D341Med (cell line): ENCODE data around the gene AURKA.

ENCODE experiments used
- DNase-seq: peaks from one replicate; pipeline ENCODE4 v3.0.0; 2012; ENCODE audit warnings: low spot score

Gene AURKA

DNA sequence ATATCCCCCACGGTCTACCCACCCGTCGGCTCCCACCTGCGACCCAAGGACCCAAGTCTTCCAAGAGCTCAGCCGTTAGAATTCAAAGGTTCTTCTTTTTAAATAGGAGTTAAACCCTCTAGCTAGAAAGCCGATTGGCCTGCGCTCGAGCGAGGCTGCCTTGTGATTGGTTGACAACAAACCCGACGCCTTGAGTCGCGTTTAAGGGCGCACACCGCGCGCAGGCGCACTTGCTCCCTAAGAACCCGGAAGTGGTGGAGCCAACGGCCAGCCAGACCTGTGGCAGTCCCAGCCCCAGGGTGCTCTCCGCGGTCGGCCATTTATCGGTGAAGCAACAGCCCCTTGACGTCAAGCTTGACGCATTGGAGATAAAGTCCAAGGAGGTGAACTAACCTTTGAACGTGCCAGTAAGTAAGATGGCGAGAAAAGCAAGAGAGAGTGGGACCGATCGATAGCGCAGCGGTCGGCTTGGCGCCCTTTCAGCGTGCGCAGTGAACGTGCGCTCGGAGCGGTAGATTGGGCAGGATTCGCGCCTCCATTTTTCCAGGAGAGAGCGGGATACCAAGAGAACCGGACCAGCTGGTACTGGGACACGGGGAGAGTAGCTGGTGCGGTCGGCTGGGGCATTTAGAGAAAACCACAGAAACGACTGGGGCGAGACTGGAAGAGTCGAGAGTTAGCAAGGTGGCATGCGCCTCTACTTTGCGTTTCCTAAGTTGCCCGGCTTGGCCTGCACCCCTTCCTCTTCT, at the start of gene AURKA, which contains the start of gene CSTF1:
AURKA (minus strand) TSS at position 84 of the 749 bp plus-strand sequence. CDS start 4,018 bp downstream, outside the sequence.
CSTF1 (plus strand) TSS at position 514 of the 749 bp plus-strand sequence. CDS start 2,908 bp downstream, outside the sequence.
- DNase-seq, result peak; percentile 99

DNA sequence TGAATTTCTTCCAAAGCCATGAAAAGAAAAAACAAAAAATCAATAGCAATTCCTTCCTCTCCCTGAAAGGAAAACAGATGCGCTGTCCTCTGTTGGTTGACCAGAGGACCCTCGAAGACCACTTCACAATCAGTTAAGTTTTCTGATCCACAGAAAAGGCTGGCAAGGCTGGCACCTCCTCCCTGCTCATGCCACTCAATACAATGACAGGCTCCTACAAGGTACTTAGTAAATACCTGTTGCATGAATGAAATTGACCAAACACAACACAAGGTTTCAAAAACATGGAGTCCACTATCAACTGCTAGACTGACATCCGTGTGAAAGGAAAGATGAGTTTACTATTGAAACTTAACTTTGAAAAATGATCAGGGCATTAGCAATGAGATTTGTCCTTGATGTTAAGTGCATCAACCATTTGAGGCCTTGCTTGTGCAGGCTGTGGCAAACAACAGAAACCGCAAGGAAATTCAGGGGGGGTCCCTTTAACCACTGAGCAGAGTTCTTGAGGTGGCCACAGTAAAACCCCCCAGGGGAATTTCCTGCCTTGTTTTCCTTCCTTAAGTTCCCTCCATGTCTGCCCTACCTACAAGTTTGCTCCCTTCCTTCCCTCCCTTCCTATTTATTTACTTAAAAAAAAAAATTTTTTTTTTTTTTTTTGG, 48.5 kb upstream of the AURKA start:
- no peak for DNase-seq

DNA sequence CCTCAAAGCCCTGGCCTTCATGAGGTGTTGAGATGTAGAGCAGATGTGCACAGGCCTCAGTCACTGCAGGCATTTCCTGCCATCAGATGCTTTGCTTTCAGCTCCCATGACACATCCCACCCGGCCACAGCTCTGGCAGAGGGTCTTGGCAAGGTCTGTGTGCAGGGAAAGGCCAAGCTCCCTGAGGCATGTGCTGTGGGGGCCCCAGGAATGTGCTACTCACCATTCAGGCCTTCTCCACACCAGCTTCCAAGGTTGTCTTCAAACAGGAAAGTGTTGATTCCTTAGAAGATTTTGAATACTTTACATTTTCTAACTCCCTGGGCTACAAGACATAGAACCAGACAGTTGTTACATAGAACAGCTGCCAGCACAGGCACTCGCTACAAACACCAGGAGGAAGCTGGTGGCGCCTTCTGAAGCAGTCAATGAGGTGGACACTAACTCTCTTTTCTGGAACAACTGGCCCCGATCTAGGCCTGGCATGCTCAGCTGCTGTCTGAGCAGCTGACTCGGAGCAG, 47.8 kb upstream of the AURKA start:
- no peak for DNase-seq

DNA sequence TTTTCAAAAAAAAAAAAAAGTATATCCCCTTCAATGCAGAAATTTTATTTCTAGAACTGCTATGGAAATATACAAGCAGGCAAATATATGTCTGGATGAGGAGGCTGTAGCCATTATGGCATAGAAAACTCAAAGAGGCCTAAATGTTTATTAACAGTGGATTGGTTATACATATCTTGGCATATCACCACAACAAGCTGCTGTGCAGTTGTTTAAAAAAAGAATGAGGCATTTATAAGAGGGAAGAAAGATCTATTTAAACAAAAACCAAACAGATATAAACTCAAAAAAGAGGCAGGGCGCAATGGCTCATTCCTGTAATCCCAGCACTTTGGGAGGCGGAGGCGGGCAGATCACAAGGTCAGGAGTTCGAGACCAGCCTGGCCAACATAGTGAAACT, 46.3 kb upstream of the AURKA start:
- DNase-seq, result no peak

DNA sequence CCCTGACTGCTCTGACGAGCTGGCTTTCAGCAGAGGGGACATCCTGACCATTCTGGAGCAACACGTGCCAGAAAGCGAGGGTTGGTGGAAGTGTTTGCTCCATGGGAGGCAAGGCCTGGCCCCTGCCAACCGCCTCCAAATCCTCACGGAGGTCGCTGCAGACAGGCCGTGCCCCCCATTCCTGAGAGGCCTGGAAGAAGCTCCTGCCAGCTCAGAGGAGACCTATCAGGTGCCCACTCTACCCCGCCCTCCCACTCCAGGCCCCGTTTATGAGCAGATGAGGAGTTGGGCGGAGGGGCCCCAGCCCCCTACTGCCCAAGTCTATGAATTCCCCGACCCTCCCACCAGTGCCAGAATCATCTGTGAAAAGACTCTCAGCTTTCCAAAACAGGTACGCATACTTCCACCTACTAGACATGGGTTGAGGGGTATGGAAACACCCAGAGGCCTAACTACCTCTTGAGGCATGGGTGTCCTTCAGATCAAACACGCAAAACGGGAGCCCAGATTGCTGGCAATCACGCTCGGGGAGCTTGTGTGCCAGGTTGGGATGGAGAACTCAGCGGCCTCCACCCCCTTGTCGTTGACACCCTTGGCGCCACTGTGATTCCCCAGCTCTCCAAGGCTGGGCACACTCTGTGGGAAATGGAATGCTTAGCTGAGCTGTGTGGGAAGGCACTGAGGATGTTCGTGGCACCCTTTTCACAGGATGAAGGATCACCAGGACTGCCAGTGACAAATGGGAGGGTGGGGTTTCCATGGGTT, 45.4 kb upstream of the AURKA start:
- no peak for DNase-seq

DNA sequence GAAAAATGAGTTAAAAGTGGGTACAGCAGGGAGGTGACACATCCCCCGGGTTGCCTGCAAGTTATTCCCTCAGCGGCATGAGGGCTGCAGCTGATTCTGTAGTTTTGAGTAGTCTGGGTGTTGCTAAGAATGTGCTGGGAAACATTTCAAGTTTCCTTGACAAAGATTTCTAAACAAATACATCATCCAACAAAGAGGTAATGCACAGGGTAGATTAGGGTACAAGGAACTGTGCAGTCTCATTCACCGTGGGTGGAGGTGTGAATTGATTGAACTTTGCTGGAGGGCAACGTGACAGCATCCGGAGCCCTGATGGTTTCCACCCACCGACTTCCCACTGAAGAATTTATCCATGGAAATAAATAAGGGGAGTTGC, 41.9 kb upstream of the AURKA start:
- DNase-seq, result no peak

DNA sequence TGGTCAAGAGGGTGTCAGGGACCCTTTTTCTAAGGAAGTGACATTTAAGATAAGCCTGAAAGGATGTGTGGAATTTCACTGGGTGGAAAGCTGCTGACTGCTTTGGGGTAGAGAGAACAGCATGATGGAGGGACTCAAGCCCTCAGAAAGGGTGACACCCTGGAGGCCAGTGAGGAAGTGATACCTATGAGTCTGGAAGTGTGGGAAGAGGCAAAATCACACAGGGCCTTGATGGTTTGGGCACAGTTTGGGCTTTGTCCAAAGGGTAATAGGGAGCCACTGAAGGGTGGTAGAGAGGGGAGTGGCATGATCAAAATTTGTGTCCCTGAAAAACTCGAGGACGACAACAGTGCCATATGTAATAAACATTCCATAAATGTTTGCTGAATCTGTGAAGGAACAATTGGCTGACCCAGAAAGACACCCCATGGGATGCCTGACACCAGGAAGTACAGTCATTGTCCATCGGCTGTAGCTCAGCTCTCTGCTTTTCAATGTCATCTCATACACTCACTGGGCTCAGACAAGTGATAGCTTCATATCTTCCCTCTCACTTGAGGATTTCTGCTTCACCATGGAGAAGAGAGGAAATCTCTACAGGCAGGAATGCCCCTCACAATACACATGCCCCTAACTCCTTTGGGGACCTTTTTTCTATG, 41.3 kb upstream of the AURKA start:
- no peak for DNase-seq

DNA sequence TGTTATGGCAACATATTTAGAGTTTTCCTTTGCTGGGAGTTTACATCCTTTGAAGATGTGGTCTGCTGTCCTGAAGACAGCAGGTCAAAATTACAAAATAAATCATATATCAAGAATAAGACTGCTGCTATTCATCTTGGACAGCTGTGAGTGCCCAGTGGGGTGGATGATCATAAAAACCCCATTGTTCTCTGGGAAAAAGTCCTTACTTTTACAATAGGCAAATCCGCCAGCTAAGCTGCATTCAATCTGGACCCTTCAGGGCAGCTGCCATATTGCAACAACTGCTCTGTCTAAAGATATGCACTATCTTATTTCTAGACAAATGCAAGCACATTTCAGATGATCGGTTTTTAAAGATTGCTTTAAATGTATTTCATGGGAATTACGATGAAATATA, 39.5 kb upstream of the AURKA start:
- no peak for DNase-seq

DNA sequence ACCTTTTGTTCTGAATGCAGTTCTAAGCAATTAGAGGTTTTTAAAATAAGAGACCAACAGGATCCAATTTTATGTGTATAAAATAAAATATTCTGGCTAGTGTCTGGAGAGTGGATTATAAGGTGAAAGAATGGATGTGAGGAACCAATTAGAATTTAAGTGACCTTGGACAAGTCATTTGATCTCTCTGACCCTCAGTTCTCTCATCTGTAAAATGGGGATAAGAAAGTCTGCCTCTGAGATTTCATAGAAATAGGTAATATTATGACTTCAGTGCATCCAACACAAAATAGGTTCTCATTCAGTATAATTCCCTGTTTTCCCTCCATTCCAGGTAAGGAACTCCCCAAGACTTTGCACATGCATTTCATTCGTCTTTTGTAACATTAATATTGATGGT, 38.9 kb upstream of the AURKA start:
- DNase-seq, result no peak

DNA sequence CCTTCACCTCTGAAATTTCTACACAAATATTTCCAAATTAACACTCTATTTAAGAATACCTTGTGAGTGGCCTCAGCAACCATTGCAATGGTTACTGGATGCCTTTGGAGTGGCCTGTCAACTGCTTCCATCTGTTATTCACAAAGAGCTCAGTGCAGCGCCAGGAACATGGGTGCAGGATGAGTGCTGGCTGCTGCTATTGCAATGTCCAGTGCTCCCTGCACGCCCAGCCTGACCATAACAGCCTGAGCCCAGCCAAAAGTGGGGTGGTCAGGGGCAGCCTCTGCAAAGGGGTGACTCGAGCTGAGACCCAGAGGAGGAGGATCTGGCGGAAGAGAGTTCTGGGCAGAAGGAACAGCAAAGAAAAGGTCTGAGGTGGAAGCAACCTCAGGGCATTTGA, 38.4 kb upstream of the AURKA start:
- DNase-seq, result no peak

DNA sequence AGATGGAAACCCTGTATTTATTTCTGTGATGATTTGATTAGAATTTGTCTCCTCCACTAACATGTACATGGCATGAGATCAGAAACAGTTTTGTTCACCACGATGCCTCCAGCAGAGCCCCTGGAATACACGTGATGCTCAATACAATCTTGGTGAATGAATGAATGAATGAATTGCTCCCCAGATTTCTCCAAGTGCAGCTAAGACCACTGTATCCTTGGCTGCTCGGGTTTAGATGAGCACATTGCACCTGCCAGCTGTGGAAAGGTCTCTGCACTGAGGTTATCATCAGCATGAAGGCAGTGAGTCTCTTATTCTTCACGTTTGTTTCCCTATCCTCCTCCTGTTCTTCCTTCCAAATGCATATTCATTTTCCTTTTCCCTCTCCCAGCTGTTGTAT, 37.9 kb upstream of the AURKA start:
- no peak for DNase-seq

DNA sequence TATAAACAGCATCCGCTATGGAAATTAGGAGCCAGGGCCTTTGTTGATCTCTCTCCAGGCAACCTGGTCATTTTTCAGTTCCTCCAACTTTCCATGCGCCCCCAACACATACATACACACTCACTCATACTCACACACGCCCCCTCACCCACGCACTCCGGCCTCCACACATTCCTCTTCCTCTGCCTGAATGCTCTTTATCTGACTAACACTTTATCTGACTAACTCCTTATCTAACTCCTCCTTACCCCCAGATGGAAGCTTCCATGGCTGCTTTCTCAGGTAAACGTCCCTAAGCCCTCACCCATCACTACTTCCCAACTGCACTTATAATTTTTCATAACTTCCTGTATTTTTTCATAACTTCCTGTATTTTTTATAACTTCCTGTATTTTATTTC, 37.5 kb upstream of the AURKA start:
- no peak for DNase-seq

DNA sequence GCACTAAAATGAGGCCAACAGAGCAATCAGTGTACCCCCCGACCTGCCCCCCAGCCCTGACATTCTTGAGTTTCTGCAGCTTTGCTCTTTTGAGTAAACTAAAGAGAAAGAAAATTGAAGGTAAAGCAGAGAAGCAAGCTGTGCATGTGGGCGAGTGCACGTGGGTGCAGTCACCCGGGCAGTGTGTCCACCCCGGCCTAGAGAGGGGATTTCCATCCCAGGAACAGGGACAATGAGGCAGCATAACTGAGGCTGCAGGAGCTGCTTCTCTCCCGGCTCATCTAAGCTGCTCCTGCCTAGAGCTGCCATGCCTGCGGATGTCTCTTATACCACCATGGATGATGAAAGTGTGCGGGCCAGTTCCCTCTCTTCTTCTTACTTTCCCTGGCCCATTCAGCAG, 36.9 kb upstream of the AURKA start:
- DNase-seq, result no peak

DNA sequence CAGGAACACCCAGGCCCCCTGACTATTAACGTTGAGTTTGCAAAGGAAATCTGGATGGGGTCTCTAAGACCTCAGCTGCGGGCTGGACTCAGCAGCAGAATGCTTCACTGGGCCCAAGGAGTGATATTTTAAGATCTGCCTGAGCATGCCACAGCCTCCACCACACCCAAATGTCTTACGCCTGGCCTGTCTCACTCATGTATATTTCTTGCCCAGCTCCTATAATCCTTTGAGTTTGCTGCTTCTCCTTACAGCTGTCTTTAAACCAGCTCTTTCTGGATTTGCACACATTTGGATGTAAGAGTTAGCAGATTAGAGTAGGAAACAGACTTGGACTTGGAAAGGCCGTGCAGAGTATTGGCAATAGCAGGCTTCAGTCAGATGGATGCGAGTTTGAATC, 36.4 kb upstream of the AURKA start:
- DNase-seq, result no peak

DNA sequence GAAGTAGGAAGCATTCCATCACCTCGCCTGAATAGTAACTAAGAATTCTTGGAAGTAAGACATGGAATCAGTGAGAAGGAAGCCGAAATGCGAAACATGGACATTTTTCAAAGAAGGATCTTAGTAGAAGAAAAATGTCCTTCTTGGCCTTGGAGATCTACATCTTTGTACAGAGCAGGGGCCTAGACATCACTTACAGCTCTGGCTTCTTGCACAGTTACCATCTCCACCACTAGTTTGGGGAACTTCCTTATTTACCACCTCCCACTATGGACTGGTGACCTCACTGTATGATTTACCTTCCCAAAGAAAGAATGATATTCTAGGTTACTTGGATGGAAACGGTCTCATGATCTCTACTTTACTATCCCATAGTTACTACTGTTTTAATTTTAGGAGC, 35.8 kb upstream of the AURKA start:
- DNase-seq, result no peak

DNA sequence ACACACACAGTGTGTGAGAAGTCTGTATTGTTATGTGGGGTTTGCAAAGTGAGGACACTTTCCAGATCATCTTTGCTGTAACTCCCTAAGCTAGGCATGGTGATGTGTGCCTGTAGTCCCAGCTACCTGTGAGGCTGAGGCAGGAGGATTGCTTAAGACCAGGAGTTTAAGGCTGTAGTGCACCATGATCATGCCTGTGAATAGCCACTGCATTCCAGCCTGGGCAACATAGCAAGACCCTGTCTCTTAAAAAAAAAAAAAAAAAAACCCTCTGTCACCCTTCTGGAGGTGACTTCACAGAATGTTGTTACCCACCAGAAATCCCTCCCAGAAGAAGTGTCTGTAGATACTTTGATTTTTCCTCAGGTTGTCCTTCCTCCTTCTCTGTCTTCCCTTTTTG, 34.9 kb upstream of the AURKA start:
- no peak for DNase-seq

DNA sequence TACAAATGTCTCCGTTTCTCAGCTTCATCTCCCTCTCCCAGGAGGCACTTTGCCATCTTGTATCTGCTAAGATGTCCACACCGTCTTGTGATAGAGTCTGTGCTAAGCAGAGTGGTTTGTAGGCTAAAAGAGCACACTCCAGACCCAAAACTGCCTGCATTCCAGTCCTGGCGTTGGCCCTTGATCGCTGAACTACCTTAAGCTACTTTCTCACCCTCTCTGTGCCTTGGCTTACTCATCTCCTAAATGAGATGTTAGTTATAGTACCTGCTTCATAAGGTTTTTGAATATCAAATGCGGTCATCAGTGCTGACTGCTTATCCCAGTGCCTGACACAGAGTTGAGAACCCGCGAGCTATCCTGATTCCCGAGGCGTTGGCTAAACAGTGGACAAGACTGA, 34.0 kb upstream of the AURKA start:
- DNase-seq, result no peak

DNA sequence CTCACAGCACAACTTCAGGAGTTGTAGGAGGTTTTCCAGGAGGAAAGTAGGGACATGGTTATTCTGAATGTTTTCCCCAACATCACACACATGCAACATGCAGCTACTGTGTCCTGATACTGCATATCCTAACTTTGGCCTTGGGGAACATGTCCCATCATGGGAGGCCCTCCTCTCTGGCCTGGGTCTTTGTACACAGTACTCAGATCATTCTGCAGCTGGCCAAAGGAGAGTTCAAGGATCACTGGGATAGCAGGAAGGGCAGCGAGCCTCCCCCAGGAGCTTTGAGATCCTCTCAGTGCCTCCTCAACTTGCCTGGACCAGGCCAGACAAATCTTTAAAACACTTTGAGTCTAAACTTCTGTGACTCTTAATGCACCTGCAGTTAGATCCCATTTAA, 32.9 kb upstream of the AURKA start:
- no peak for DNase-seq

DNA sequence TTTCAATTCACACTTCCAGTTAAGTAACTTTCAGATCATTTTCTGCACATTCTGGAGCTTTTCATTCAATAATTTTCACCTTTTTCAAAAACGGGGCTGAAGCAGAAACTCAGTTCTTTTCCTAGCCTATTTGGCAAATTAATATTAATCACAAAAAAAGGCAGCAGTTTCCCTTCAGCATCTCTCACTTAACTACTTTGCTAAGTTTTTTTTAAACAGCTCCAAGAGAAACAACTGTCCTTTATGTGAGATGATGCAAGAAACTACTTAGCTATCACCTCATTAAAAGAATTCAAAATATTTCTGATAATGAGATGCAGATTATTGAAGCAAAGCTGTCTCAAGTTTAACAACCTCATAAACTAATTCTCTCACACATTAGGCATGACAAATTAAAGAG, 31.9 kb upstream of the AURKA start:
- no peak for DNase-seq

DNA sequence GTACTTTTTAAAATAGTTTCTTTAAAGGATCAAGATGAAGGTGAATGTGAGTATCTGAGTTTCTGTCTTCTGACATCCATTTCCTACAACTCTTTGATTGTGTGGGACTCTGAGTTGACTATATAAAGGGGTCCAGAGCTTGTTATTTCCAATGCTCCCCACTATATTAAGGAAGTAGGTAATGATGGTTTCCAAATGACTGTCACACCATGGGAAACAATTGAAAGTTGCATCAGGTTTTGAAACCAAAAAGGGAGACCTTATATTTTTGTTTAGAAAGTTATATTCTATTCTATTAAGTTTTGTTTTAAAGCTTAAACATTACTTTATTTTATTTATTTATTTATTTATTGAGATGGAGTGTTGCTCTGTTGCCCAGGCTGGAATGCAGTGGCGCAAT, 31.2 kb upstream of the AURKA start:
- DNase-seq, result no peak

DNA sequence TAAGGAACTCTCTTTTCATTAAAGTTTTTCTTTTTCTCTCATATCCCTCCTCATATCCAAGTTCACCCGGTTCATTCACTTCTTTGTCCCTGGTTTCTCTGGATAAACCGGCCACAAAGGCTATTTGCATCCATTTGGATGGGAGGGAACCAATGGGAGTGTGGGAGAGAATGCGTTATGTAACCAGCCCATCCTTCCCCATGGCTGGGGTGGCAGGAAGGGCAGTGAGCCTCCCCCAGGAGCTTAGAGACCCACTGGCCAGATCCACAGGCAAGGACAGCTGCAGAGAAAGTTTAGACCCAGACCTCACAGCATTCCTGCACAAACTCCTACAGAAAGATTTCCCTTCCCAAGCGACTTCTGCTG, 30.8 kb upstream of the AURKA start:
- DNase-seq, result no peak

DNA sequence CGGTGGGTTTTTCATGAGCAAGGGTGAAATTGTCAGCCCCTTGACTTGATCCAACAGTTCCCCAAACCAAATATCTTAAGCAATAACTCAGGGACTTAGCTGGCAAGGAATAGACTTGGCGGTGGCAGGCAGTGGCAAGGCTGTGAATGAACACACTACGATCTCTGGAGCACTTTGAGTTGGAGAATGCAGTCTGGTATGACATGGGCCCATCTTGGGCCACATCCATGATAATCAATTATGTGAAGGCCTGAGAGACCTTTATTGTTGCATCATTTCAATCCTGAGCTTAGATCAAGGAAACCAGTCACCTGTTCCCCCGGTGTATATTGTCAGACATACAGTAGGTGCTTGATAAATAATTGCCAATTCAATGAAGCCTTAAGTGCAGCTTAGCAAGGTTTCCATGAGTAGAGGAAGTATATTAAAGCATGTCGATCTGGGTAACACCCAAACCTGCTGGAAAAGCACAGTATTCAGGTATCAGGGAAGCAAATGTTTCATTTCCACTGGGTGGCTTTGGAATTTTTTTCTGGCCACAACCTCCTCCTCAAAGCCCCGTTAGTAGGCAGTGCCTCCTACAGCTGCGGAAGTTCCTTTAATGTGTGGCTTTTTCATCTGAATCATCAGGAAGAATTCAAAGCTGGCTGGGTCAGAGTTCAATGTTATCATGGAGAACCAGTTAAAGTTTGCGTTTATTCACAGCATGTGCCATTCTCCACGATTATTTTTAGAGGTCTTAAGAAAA, 30.2 kb upstream of the AURKA start:
- no peak for DNase-seq
